Brain pericyte (primary cell): ENCODE results near the gene RPS19.
"Not testable (repeated sequence)": the region's sequence is repeated elsewhere in the genome, so short reads cannot be mapped to it uniquely, and the experiment has no call there.

Experiments used
- DNase-seq: peaks from one replicate; pipeline ENCODE4 v3.0.0-alpha.2; 2012; ENCODE audit warnings: low read depth, low spot score

RPS19 gene

DNA sequence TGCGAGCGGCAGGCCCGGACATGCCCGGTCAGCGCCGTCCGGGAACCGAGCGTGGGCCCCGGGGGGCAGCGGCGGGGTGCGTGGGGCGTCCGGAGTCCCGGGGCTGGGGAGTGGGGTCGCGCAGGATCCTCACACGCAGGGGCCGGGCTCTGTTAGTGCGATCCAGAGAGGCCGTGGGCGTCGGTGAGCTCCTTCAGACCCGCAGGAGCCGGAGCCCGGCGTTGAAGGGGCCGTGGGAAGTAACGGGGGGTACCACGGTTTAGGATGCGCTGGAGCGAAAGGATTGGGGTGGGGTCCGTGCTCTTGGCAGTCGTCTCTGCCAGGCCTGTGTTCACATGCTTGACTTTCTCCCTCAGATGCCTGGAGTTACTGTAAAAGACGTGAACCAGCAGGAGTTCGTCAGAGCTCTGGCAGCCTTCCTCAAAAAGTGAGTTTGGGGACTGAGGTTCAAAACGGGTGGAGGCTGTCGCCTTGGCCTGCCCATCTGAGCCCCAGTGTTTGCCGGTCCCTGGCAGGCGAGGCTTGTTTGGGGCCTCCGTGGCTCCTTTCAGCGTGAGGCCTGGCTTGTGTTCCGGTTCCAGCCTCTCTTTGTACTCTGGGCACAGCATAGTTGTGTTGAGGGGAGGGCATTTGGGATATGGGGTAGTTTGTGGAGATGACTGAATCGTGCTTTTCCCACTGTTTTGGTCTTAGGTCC is 512 bp downstream of the RPS19 start:
- DNase-seq: no peak

DNA sequence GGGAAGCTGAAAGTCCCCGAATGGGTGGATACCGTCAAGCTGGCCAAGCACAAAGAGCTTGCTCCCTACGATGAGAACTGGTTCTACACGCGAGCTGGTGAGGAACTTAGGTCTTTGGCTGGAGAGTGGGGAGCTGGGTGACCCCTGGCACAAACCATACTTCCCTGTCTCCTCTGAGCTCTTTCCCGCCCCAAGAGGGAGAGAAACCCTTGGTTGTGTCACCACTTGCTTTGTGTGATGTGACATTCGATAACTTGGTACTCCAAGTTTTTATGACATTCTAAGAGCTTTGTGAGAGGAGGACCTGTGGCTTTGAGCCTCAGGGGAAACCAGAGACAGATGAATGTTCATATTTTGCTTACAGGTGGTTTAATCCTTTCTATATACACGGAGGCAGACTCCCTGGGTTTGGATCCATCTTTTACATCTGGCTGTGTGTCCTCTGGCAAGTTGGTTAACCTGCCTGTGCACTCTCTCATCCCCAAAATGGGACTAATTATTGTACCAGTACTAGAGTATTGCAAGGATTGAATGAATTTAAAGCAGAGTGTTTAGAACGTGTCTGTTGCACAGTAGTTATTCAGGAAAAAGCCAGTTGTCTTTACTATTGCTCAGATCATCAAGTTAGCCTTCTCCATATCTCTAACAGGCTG is 1.2 kb downstream of the RPS19 start:
- DNase-seq: no peak

DNA sequence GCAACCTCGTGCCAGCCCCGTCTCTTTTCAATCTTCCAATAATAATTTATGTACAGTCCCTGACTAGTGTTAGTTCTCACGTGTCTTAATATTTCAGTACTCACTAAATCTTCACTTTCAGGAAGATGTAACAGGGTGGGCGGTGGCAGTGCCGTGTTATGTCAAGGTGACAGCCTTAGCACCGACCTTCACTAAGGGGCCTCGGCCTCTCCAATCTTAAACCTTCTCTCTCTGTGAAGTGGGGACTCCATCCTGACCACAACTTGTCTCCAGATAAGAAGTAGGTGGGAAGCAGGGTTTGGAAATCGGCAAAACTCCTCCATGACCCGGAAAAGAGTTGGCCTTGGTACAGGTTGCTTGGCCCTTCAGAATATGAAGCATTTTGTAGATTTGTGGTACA is 1.8 kb downstream of the RPS19 start:
- no peak for DNase-seq

GRCh38 chr19:41862445-41862986 is 2.5 kb downstream of the RPS19 start:
- DNase-seq: no peak

GRCh38 chr19:41863209-41863931 is 3.3 kb downstream of the RPS19 start:
- DNase-seq: no peak

DNA sequence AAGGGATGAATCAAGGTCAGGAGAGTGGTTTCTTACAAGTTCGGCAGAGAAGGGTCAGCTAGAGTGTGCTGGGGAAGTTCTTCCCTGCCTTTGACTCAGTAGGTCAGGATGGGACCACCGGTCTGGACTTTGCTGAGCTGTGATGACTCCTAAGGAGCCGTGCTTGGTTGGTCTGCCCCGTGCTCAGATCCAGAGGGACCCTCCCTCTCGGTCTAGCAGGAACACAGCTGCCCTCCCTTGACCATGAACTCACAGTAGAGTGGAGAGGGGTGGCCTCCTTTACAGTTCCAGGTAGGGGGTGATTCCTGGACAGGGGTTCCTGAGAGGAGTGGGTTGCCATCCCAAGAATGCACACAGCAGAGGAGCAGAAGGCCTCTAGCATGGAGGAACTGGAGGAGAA is 4.3 kb downstream of the RPS19 start:
- DNase-seq: no peak

- no peak for DNase-seq
Observed at GRCh38 chr19:41866284-41866683, 6.2 kb downstream of the RPS19 start.

GRCh38 chr19:41868120-41868988 is 8.3 kb downstream of the RPS19 start:
- DNase-seq: no peak

DNA sequence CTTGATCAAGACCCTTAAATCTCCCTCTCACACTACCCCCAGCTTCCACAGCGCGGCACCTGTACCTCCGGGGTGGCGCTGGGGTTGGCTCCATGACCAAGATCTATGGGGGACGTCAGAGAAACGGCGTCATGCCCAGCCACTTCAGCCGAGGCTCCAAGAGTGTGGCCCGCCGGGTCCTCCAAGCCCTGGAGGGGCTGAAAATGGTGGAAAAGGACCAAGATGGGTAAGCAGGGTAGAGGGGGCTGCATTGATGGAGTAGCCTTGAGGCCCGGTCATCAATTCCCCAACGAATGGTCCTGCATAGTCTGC is 8.9 kb downstream of the RPS19 start:
- DNase-seq: no peak

DNA sequence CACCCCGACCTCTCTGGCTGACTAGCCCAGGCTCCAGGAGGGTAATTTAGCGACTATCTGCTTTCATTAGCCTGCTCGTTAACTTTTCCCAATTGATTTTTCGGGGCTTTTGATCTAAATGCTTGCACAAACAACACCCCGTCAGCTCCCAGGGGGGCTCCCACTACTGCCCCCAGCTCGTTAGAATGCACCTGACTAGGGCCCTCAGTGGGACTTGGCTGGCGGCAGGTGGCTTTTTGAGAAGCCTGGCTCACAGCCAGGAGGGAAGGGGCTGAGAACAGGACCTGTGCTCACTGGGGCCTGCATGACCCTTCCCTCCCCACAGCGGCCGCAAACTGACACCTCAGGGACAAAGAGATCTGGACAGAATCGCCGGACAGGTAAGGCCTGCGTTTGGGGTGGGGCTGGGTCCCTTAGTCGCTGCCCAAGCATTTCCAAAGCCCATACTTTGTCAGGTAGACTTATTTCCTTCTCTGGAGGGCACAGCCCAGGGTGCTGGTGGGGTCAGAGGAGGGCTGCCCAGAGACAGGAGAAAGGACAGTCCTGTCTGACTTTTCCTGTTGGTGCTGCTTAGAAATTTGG is 9.4 kb downstream of the RPS19 start:
- no peak for DNase-seq

DNA sequence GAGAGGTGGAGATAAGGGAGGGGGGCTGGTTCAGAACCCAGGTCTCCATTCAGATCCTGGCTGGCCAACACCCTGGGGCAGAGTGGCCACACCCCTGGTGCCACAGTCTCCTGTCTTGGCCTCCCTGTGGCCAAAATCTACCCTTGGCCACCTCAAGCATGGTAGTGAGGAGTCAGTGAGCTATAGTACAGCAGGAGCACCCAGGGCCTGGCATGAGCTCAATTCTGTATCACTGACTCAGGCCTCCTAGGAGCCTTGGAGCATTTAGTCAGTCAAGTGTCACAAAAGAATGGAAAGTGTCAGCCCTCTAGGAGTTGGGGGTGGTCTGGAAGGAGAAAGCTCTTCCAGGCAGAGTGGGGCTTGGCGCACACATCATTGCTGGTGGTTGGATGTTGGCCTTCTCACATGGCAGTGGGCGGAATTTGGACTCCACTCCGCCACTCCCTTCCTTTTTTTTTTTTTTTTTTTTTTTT is 10.4 kb downstream of the RPS19 start:
- no peak for DNase-seq

DNA sequence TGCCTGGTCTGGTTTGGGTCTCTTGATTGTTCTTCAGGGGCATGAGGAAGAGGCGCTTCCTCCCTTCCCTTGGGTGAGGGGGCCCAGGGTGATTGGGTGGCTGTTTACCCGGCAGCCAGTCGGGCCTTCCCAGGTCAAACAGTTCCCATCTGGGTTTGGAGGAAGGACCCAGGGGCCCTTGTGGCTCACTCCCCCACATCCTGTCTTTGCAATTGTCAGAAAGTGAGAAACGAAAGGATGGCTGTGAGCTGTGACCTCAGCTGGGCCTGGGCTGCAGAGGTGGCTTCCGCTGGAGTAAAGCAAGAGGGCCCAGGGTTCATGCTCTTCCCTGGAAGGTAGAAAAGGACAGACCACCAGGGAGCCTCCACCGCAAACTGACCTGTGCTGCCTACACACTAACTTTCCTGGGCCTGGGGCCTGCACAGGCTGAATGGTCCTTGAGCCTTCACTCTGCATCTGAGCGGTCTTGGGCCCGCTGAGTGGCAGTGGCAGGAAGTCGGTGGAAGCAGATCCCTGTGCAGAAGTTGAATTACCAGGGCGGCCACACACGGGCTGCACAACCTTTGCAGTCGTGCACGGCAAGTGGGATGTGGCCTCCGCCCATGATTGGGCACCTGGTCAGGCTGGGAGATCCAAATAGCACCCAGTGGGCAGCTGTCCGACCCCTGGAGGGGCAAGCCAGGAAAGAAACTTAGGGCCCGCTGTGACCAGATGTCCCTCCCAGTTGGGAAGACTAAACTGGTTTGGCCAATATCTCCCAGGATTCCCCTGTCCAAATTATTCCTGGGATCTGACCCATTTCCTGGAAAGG is 11.7 kb downstream of the RPS19 start:
- DNase-seq: no peak

DNA sequence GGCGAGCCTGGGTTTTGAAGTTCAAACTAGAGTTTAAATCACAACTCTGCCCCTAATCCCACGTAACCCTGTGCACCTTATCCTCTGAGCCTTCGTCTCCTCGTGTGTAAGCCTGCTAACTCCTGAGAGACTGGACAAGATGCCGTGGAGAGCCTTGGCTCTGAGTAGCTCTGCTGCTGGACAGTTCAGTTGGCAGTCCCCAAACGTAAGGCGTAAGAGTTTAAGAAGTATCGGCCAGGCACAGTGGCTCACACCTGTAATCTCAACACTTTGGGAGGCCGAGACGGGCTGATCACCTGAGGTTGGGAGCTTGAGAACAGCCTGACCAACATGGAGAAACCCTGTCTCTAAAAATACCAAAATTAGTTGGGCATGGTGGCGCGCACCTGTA is 12.3 kb downstream of the RPS19 start:
- no peak for DNase-seq

DNA sequence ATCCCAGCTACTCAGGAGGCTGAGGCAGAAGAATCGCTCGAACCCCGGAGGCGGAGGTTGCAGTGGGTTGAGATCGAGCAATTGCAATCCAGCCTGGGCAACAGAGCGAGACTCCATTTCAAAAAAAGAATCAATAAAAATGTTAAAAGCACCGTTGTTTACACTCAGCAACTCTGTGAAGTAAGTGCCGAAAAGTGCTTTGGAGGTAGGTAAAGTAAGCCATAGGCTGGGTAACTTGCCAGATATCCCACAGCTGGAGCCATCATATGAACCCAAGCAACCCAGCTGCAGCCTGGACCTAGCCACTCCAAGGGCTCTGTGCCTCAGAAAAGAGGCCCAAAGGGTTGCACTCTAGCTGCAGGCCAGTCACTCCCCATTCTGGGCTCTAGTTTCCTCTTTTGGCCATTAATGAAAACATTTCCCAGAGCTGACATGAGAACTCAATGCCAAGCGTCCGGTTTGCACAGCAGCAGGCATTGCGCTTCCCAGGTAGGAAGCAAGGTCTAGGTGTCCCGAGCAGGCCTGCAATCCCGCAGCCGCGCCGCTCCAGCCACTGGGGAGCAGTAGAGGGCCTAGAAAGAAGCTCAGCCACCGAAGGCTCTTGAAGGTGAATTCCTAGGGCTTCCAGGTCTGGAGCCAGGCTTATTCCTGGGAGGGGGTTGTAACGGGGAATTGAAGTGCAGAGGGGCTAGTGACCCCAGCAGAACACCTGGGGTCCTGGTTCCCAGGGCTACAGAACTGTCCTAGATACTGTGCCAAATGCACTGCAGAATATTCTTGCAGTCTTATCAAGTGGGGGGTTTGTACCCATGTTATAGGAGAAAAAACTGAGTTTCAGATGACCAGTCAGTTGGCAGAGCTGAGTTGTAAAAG is 13.0 kb downstream of the RPS19 start:
- DNase-seq: no peak

DNA sequence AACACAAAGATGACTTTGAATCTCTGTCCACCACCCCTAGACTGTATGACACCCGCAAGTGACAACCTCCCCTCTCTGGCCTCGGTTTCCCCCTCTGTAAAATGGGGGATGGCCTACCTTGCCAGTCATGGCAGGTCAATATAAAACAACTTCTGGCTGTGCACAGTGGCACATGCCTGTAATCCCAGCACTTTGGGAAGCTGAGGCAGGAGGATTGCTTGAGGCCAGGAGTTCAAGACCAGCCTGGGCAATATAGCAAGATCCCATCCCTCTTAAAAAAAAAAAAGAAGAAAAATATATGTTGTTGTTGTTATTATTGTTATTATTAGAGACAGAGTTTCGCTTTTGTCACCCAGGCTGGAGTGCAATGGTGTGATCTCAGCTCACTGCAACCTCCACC is 15.9 kb downstream of the RPS19 start:
- DNase-seq: not testable (repeated sequence)

GRCh38 chr19:41876847-41877832 is 17.1 kb downstream of the RPS19 start, which contains the start of gene CD79A:
TSS of gene CD79A (plus strand) at chr19:41877279. CDS start at chr19:41877305, 26 bp downstream.
- DNase-seq: no peak

- DNase-seq: no peak
Observed at GRCh38 chr19:41877916-41878905, 18.2 kb downstream of the RPS19 start.
